ENCODE measurements around the gene GJA3.

The GJA3 gene

GRCh38 chr13:20150561-20150960 lies 10.3 kb downstream of the GJA3 start:
- DNase-seq (ENCODE audit: low read depth): no peak

GRCh38 chr13:20149762-20150161 lies 11.1 kb downstream of the GJA3 start:
- DNase-seq (ENCODE audit: low read depth): no peak

GRCh38 chr13:20148501-20149183 lies 12.2 kb downstream of the GJA3 start:
- DNase-seq (ENCODE audit: low read depth): no peak

GRCh38 chr13:20146381-20146780 lies 14.5 kb downstream of the GJA3 start:
- no peak for DNase-seq (ENCODE audit: low read depth)

- DNase-seq (ENCODE audit: low read depth): no peak
Observed at GRCh38 chr13:20145521-20145920, 15.3 kb downstream of the GJA3 start.

DNA sequence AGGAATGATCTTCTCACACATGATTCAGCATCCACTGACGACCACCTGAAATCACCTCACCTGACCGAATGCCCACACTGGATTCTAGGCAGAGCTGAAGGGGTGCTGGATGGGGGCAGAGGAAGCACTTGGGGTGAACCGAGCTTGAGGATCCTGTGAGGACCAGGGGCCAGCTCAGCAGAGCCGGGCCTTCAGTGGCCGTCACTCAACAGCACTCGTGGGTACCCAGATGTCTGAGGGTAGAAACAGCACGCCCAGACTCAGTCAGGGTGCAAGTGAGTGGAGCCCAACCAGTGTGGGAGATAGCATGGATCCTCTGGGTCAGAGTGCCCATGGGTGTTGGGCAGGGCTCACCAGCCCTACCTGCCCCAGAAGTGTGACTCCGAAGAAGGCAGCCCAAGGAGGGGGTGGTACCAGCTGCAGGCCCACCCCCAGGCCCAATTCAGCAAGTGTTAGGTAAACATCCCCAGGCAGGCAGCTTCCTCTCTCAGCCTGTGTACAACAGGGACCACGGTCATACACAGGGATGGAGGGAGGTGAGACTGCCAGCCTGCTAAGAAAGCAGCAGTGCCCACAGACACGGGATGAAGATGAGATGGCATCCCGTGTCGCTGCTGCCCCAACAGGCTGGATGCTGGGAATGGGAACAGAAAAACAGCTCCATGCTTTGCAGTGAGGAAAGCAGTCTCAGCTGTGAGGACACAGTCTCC lies 16.6 kb downstream of the GJA3 start:
- DNase-seq (ENCODE audit: low read depth): no peak

DNA sequence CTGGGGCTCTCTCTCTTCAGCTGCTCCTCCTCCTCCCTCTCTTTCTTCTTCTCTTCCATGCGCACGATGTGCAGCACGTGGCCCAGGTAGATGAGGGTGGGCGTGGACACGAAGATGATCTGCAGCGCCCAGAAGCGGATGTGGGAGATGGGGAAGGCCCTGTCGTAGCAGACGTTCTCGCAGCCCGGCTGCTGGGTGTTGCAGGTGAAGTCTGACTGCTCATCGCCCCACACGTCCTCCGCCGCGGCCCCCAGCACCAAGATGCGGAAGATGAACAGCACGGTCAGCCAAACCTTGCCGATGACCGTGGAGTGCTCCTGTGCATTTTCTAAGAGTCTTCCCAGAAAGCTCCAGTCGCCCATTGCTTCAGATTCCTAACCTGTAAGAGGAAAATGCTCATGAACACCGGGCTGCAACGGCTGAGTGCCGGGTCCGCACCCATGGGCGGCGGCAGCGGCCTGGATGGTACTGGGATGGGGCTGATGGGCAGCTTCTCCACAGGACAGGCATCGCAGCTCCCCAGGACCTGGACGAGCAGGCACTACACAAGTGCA lies 17.8 kb downstream of the GJA3 start:
- DNase-seq (ENCODE audit: low read depth): no peak

DNA sequence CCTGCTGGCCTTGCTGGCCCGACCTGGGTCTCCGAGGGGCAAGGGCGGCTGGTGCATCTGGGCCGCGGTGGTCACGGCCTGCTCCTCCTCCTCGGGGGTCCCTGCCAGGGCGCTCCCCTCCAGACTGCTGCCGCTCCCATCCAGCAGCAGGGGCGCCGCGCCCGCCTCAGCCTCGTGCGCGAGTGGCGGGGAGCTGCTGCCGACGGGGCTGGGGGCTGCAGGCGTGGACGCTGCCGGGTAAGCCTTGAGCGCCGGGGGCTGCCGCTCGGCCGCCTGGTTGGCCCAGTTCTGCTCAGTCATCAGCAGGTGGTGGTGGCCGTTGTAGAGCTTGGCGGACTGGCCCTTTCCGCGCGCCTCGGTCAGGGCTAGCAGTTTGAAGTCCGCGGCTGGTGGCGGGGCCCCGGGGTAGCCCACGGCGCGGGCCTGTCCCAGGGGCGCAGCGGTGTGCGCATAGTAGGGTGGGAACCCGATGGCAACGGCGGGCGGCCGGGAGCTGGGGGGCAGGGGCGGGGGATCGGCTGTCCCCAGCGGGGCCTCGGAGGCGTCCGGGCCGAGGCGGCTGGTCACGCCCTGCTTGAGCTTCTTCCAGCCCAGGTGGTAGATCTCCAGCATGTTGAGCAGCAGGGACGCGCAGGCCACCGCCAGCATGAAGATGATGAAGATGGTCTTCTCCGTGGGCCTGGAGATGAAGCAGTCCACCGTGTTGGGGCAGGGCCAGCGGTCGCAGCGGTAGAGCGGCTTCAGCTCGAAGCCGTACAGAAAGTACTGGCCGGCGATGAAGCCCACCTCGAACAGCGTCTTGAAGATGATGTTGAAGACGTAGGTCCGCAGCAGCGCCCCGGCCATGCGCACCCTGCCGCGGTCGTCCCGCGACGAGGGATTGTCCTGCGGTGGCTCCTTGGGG lies 18.6 kb downstream of the GJA3 start:
- no peak for DNase-seq (ENCODE audit: low read depth)

- DNase-seq (ENCODE audit: low read depth): no peak
Observed at GRCh38 chr13:20141238-20142022, 19.4 kb downstream of the GJA3 start.

- no peak for DNase-seq (ENCODE audit: low read depth)
Observed at GRCh38 chr13:20140487-20140886, 20.4 kb downstream of the GJA3 start.

DNA sequence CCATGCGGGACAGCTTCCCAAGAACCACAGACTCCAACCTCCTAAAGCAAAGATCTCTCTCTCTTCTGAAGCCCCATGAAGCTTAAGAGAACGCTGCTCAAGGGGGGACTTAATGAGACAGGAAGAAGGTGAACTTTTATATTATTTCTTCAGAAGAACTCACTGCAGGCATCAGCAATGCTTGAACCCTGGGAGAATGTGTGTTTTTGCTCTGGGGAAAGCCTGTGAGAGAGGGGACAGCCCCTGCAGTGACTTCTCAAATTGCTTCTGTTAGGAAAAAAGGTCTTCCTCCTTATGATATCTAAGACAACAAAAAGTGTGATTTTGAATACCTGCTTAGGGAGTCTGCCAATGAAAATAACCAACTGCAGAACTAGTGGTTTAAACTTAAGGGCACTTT lies 23.0 kb downstream of the GJA3 start:
- no peak for DNase-seq (ENCODE audit: low read depth)

- no peak for DNase-seq (ENCODE audit: low read depth)
Observed at GRCh38 chr13:20136781-20137703, 23.8 kb downstream of the GJA3 start.

- no peak for DNase-seq (ENCODE audit: low read depth)
Observed at GRCh38 chr13:20134732-20135131, 26.1 kb downstream of the GJA3 start.

DNA sequence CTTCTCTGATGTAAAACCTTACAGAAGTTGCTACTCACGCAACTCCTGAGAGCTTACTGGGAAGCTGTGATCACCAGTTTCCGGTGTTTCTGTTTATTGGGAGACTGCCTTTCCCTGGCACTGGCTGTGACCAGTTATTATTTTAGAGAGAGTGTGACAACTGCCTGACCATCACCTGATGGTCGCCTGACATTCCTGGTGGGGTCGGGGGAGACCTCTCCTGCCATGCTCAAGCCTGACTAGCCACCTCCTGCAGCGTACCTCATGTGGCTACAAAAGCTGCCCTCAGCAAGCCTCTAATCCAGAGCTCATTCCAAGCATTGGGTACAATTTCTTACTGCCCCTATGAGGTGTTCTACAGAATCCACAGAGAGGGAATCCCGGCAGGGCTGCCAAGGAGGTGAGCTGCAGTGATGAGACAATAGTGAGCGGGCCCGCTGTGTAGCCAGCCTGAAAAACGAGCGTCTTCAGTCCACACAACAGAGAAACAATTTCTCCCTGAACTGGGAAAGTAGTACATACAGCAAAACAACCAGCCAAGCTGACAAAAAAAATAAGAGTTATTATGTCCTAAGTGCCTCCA lies 28.7 kb downstream of the GJA3 start:
- no peak for DNase-seq (ENCODE audit: low read depth)

DNA sequence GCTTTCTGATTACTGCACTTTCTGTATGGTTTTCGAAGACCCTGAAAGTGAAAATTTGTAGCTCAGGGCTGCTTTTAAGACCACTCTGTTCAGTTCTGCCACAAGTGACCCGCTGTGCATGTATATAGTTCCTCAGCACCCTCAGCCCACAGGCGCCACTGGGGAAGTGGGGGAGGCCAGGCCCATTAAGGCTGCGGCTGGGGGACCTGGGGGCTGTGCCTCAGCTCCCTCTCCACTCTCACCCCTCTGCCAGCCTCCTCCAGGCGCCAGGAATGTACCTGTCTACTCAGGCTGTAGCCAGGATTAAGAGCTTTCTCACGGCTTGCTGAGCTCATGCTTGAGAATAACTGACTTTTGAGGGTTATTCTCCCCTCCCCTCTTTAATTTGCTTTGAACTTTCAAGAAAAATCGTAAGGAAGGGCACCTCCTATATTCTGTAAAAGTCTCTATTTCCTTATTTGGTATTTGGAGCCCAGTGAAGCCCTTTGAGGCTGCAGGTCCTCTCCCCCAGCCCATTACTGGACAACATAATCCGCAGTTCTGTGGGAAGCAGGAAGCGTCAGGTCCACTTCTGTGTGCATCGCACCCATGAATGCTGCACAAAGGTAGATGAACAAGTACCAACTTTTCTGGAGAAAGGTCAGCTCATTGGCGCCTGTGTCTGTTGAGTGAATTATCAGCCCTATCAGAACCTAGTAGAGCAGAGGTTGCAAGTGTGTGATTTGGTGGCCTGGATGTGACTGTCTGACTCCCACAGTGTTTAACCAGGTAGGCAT lies 29.6 kb downstream of the GJA3 start:
- no peak for DNase-seq (ENCODE audit: low read depth)

DNA sequence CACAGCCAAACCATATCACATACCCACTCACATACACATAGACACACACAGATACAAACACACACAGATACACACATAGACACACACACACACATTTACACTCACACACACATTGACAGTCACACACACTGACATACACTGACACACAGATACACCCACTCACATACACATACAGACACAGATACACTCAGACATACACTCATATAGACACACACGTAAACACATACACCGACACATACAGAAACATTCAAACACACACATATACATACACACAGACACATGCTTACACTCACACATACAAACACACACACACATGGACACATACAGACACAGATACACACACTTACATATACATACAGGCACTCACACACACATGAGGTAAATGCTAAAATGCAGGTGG lies 30.2 kb downstream of the GJA3 start:
- no peak for DNase-seq (ENCODE audit: low read depth)

- DNase-seq (ENCODE audit: low read depth): no peak
Observed at GRCh38 chr13:20130012-20130411, 30.8 kb downstream of the GJA3 start.

DNA sequence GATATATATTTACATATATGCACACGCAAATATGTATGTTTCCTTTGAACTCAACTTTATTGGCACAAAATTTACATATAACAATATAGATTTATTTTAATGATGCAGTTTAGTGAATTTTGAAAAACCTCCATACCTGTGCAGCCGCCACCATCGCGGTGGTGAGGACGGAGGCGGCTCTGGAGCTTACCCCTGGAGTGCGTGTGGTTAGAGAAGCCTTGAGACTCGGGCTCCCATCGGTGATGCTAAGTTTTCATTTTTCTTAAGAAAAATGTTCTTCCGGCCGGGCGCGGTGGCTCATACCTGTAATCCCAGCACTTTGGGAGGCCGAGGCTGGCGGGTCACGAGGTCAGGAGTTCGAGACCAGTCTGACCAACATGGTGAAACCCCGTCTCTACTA lies 31.8 kb downstream of the GJA3 start:
- DNase-seq (ENCODE audit: low read depth): no peak

DNA sequence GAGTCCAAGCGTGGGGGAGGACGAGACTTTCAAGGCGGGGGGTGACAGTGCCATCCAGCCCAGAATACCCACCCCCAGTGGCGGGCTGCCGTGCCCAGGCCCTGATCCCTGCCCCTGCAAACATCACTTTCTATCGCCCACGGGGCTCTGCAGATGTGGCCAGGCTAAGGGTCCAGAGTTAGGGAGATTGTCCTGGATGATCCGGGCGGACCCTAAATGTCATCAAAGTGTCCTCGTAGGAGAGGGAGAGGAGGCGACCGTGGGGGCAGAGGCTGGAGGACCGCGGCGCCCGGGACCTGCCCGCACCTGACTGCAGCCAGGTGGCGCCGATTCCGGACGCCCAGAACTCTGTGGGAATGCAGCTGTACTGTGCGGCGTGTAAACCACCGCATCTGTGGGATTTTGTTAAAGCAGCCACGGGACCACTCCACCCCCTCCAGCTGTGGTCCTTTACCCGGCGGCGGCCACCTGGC lies 32.4 kb downstream of the GJA3 start:
- DNase-seq (ENCODE audit: low read depth): no peak

Measured in activated T-helper 1 cell treated with Interleukin-2 at 50 U/mL for 16 hours (primary cell).